GM13976 (cell line): ENCODE data around the gene RAPH1.
"Not testable (repeated sequence)": the region's sequence is repeated elsewhere in the genome, so short reads cannot be mapped to it uniquely, and the experiment has no call there.

ENCODE experiments used
- DNase-seq: peaks from one replicate; pipeline ENCODE4 v3.0.0; 2012; ENCODE audit warnings: low spot score
- in situ Hi-C: fragments of 300-500 bp; cut with MboI; formaldehyde crosslinking; loops from one replicate; pipeline ENCODE4 v1.12.0; 2022; ENCODE audit warnings: low sequenced_read_pairs, mixed read lengths, inconsistent platforms; ENCODE audit not compliant: unreplicated experiment
- TF ChIP-seq, protein P1 (sequence below): IDR thresholded peaks from 2 replicates; pipeline ENCODE4 v1.5.1; 2012; ENCODE audit warnings: borderline replicate concordance, mild to moderate bottlenecking; ENCODE audit not compliant: insufficient read depth; ENCODE audit errors: extremely low read depth, missing control alignments, control extremely low read depth

Gene RAPH1

DNA sequence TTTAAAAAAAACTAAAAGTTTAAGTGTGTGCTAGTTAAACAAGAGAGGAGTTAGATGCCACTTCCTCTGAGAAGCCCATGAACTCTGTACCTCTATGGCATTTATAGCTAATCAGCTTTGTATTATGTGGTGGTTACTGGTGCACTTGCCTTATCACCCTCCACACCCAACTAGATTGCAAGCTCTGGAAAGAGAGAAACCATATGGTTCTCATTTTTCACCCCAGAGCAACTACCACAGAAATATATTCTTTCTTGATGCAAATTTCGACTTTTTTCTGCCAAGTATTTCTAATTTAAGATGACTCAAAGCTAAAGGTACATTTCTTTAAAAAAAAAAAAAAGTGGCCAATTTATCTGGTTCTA, 24.2 kb downstream of the RAPH1 start:
- DNase-seq: no peak
- TF ChIP-seq, protein P1, sequence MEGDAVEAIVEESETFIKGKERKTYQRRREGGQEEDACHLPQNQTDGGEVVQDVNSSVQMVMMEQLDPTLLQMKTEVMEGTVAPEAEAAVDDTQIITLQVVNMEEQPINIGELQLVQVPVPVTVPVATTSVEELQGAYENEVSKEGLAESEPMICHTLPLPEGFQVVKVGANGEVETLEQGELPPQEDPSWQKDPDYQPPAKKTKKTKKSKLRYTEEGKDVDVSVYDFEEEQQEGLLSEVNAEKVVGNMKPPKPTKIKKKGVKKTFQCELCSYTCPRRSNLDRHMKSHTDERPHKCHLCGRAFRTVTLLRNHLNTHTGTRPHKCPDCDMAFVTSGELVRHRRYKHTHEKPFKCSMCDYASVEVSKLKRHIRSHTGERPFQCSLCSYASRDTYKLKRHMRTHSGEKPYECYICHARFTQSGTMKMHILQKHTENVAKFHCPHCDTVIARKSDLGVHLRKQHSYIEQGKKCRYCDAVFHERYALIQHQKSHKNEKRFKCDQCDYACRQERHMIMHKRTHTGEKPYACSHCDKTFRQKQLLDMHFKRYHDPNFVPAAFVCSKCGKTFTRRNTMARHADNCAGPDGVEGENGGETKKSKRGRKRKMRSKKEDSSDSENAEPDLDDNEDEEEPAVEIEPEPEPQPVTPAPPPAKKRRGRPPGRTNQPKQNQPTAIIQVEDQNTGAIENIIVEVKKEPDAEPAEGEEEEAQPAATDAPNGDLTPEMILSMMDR: no peak
- in situ Hi-C loops: no loop called here

DNA sequence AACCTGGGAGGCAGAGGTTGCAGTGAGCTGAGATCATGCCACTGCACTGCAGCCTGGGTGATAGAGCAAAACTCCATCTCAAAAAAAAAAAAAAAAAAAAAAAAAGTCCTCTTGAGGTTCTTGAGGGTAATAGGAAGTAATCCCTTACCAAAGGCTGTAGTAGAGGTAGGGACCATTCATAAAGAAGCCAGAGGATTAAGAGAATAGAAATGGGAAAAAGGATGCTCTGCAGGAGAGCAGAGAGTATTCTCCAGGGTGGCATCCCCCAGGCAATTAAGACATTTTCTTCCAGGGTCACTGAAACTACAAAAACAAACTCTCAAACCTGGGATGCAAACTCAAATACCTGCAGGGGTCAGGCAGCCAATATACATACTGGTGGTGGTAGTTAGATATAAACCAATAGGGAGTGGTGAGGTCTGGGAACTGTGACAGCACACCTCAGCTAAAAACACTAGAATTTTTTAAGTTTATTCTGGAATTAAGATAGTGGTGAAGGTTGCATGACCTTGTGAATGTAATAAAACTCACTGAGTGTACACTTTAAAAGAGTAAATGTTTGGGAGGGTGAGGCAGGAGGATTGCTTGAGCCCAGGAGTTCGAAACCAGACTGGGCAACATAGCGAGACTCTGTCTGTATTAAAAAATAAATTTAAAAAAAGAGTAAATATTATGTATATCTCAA, 24.7 kb downstream of the RAPH1 start:
- in situ Hi-C loops: no loop called here
- TF ChIP-seq, protein P1: no peak
- DNase-seq: no peak

DNA sequence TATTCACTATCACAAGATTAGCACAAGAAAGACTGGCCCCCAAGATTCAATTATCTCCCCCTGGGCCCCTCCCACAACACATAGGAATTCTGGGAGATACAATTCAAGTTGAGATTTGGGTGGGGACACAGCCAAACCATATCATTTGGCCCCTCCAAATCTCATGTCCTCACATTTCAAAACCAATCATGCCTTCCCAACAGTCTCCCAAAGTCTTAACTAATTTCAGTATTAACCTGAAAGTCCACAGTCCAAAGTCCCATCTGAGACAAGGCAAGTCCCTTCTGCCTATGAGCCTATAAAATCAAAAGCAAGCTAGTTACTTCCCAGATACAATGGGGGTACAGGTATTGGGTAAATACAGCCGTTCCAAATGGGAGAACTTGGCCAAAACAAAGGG, 31.6 kb downstream of the RAPH1 start:
- in situ Hi-C loops, DNase-seq: not testable (repeated sequence)

DNA sequence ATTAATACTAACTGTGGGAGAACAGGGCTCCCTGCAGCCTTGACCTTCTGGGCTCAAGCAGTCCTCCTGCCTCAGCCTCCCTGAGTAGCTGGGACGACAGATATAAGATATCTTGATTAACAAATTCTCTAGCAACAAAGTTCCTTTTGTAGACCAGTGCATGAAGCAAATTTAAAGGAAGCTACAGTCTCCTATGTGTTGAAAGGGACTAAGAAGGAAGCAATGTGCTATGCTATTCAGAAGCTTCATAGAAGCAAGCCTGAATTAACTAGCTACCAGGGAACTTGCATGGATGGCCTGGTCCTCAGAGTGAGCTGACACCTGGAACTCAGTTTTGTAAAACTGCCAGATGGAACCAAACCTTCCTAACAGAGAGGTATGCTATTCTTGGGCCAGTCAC, 33.2 kb downstream of the RAPH1 start:
- no peak for DNase-seq
- TF ChIP-seq, protein P1: no peak
- in situ Hi-C loops: no loop called here

DNA sequence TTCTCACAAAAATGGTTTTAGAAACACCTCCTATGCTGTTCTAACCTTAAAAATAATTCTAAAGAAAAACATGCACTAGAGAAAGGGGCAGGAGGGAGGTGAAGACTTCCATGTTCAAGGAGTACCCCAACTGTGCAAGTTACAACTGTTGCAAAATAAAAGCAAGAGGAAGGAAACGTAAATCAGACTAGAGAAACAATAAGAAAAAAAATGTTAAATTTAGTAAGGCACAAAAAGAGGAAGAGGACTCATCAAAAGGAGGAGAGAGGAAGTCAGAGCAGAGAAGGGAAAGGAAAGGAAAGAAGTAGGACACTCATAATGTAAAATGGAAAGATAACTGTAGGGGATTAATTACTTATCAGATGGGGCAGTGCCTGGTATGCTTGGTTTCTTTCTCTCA, 34.1 kb downstream of the RAPH1 start:
- in situ Hi-C loops: no loop called here
- no peak for DNase-seq
- TF ChIP-seq, protein P1: no peak

DNA sequence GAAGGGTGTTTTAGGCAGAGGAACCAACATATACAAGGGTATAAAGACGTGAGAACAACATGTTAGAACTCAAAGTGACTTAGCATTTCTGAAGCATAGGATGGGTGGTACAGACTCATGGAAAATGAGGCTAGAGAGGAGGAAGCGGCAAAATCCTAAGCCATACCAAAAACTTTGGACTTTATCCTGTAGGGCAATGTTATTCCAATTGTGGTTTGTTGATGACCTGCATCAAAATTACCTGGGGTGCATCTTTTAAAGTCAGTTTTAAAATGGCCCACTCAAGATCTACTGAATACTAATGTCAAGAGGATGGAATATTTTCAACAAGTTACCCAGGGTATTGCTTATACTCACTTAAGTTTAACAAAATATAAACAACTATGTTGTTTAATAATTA, 34.8 kb downstream of the RAPH1 start:
- no peak for DNase-seq
- in situ Hi-C loops: no loop called here
- TF ChIP-seq, protein P1: no peak

DNA sequence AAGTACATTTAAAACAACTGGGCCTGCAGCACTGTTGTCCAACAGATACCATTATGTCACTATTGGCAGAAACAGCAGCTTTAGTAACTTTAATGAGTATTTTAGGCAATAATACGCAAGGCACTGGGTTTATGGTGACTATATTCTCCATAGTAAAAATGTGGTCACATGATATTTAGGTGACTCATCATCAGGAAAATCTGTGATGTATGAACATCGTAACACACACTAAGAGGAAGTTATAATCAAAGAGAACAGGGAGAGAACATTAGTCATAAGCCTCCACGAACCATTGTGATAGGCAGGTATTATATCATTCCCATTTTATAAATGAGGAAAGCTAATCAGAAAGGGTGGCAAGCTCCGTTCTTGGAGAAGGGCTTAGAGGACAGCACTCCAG, 36.9 kb downstream of the RAPH1 start:
- no peak for DNase-seq
- in situ Hi-C loops: loop anchor here (25.0 kb wide), 1 partner anchor 164 kb away; no protein-coding TSS in a partner anchor
- TF ChIP-seq, protein P1: no peak
